Neural cell (in vitro differentiated cells): ENCODE measurements around the gene OPN5. TPM values are rescaled to one million over a fixed set of nuclear protein-coding genes. Genes with fewer than 3 reads are reported as not detected.

Source experiments
- H2AFZ ChIP-seq: fragments of 200-600, 300-800 bp; sonication (generic), shearing (Covaris generic); 2 replicates; pipeline ENCODE4 v1.6.0; 2014; ENCODE audit warnings: low read depth, mild to moderate bottlenecking, antibody characterized with exemption, low read length, moderate library complexity
- H3F3A ChIP-seq: fragments of 200-600 bp; shearing (Covaris generic); 2 replicates; pipeline ENCODE4 v1.6.1; 2016; ENCODE audit warnings: mild to moderate bottlenecking, moderate library complexity, mixed read lengths, antibody characterized with exemption, low read length; ENCODE audit not compliant: insufficient read depth, poor library complexity, severe bottlenecking
- H3K27ac ChIP-seq: fragments of 200-600, 300-800 bp; sonication (generic), shearing (Covaris generic); 2 replicates; pipeline ENCODE4 v1.5.1; 2014; ENCODE audit warnings: mild to moderate bottlenecking, low read length, moderate library complexity
- H3K27me3 ChIP-seq: fragments of 300-800, 200-600 bp; sonication (generic), shearing (Covaris generic); 2 replicates; pipeline ENCODE4 v1.6.0; 2014; ENCODE audit warnings: mild to moderate bottlenecking, low read depth, low read length, moderate library complexity; ENCODE audit not compliant: insufficient read depth
- H3K36me3 ChIP-seq: fragments of 300-800, 200-600 bp; sonication (generic), shearing (Covaris generic); 2 replicates; pipeline ENCODE4 v1.5.1; 2014; ENCODE audit warnings: mild to moderate bottlenecking, antibody characterized with exemption, low read length, moderate library complexity; ENCODE audit not compliant: insufficient read depth
- H3K4me2 ChIP-seq: fragments of 300-800, 200-600 bp; sonication (generic), shearing (Covaris generic); 2 replicates; pipeline ENCODE4 v1.6.0; 2014; ENCODE audit warnings: mild to moderate bottlenecking, low read length
- H3K4me3 ChIP-seq: fragments of 300-800, 200-600 bp; sonication (generic), shearing (Covaris generic); 2 replicates; pipeline ENCODE4 v1.5.1; 2014; ENCODE audit warnings: mild to moderate bottlenecking, low read length, moderate library complexity
- H3K79me2 ChIP-seq: fragments of 200-600 bp; shearing (Covaris generic); replicated peaks from 2 replicates; pipeline ENCODE4 v1.6.0; 2014; ENCODE audit warnings: mild to moderate bottlenecking, low read length, moderate library complexity; ENCODE audit not compliant: insufficient read depth
- H3K9ac ChIP-seq: fragments of 300-800, 200-600 bp; sonication (generic), shearing (Covaris generic); 2 replicates; pipeline ENCODE4 v1.6.1; 2016; ENCODE audit warnings: mild to moderate bottlenecking, low read length, mixed read lengths
- H3K9me2 ChIP-seq: fragments of 200-600 bp; shearing (Covaris generic); 2 replicates; pipeline ENCODE4 v1.6.1; 2016; ENCODE audit warnings: mild to moderate bottlenecking, low read length, mixed read lengths; ENCODE audit not compliant: insufficient read depth
- H3K9me3 ChIP-seq: fragments of 200-600, 300-800 bp; sonication (generic), shearing (Covaris generic); 2 replicates; pipeline ENCODE4 v1.6.1; 2016; ENCODE audit warnings: mild to moderate bottlenecking, mixed run types, low read length, moderate library complexity, mixed read lengths
- H4K20me1 ChIP-seq: fragments of 200-600 bp; shearing (Covaris generic); 2 replicates; pipeline ENCODE4 v1.6.1; 2016; ENCODE audit warnings: mild to moderate bottlenecking, mixed run types; ENCODE audit not compliant: insufficient read depth
- EP300 ChIP-seq: fragments of 450-650 bp; conservative IDR thresholded peaks from 2 replicates; pipeline ENCODE4 v1.6.1; 2014; ENCODE audit warnings: antibody characterized with exemption, mild to moderate bottlenecking, moderate library complexity; ENCODE audit not compliant: poor library complexity, severe bottlenecking
- EZH2 ChIP-seq: fragments of 200-600, 300-800 bp; shearing (Covaris generic), sonication (generic); IDR thresholded peaks from 2 replicates; pipeline ENCODE4 v1.6.1; 2014; ENCODE audit warnings: antibody characterized with exemption, low read length, borderline replicate concordance, mild to moderate bottlenecking; ENCODE audit not compliant: insufficient read depth, poor library complexity, severe bottlenecking
- MXI1 ChIP-seq: fragments of 450-650 bp; conservative IDR thresholded peaks from 2 replicates; pipeline ENCODE4 v1.6.1; 2014; ENCODE audit warnings: antibody characterized with exemption, mild to moderate bottlenecking; ENCODE audit not compliant: poor library complexity, severe bottlenecking
- POLR2AphosphoS5 ChIP-seq: IDR thresholded peaks from 2 replicates; pipeline ENCODE4 v1.6.1; 2012
- RAD21 ChIP-seq: fragments of 450-650 bp; conservative IDR thresholded peaks from 2 replicates; pipeline ENCODE4 v1.6.1; 2014; ENCODE audit warnings: antibody characterized with exemption, mild to moderate bottlenecking, moderate library complexity
- SMC3 ChIP-seq: fragments of 450-650 bp; conservative IDR thresholded peaks from 2 replicates; pipeline ENCODE4 v1.6.1; 2014; ENCODE audit warnings: antibody characterized with exemption, mild to moderate bottlenecking, moderate library complexity; ENCODE audit not compliant: poor library complexity
- TAF1 ChIP-seq: IDR thresholded peaks from 2 replicates; pipeline ENCODE4 v1.6.1; 2012; ENCODE audit warnings: low read depth
- polyA plus RNA-seq: library from polyadenylated mRNA; depleted of rRNA; stranded (reverse); fragments of >200 nt; gene quantifications from 2 replicates; pipeline ENCODE4 v1.2.3, GENCODE V29; 2014
- TF ChIP-seq, protein P1 (sequence below): IDR thresholded peaks from 2 replicates; pipeline ENCODE4 v1.6.1; 2012; ENCODE audit warnings: borderline replicate concordance
- TF ChIP-seq, protein P2 (sequence below): fragments of 450-650 bp; IDR thresholded peaks from 2 replicates; pipeline ENCODE4 v1.5.1; 2014; ENCODE audit warnings: antibody characterized with exemption, mild to moderate bottlenecking, moderate library complexity; ENCODE audit not compliant: poor library complexity, severe bottlenecking

Gene OPN5
- polyA plus RNA-seq, 1 donor from 2014 or later = 0.10 TPM

DNA sequence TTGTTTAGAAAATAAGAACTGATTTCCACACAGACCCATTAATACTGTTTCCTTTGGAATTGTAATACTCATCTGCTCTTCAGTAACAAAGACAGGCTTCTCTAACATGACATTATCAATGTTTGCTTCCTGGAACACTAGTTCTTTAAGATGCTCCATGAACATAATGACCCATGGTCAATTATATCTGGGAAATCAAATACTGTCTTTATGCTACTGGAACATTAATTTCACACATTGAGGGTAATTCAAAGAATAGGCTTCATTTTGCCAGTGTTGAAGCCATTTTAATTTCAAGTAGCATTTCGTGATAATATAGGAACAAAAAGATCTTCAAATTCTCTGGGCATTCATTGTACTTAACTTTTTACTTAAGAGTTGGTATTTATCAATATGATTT lies 80.9 kb downstream of the OPN5 start:
- no peaks in the 10 kb centered on the region for H4K20me1 ChIP-seq
- no peak for TF ChIP-seq POLR2AphosphoS5
- TF ChIP-seq MXI1 = no peak
- TF ChIP-seq EZH2 = no peak
- TF ChIP-seq RAD21 = no peak
- TF ChIP-seq SMC3 = no peak
- no peak overlapping the region for H3K4me2 ChIP-seq
- H3K27ac ChIP-seq = no peak overlapping the region
- H3K9me3 ChIP-seq = no peaks in the 10 kb centered on the region
- H3K9me2 ChIP-seq = no peaks in the 10 kb centered on the region
- no peaks in the 10 kb centered on the region for H3K36me3 ChIP-seq
- H3K9ac ChIP-seq = no peak overlapping the region
- H3F3A ChIP-seq = no peaks in the 10 kb centered on the region
- H3K4me3 ChIP-seq = no peak overlapping the region
- no peak overlapping the region for H2AFZ ChIP-seq
- H3K27me3 ChIP-seq = no peaks in the 10 kb centered on the region
- no peaks in the 10 kb centered on the region for H3K79me2 ChIP-seq

DNA sequence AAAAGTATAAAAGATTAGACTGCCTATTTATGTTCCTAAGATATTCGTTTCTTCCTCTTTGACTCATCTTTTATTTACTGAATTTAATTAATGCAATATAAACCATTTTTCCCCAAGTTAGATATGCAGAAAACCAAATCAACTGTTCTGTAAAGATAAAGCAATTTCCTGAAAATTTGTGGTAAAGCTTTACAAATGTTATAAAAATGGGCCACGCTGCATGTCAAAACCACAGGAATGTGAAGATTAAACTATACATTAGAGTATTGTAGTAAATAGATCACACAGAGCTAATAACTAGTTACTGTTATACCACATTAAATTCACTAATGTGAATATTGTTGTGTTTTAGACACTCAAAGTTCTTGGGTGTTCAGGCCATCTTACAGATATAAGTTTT lies 83.4 kb downstream of the OPN5 start:
- no peaks in the 10 kb centered on the region for H3F3A ChIP-seq
- no peaks in the 10 kb centered on the region for H3K79me2 ChIP-seq
- no peak overlapping the region for H3K27ac ChIP-seq
- H3K27me3 ChIP-seq = no peaks in the 10 kb centered on the region
- no peak overlapping the region for H3K4me2 ChIP-seq
- H2AFZ ChIP-seq = no peak overlapping the region
- H3K36me3 ChIP-seq = no peaks in the 10 kb centered on the region
- H3K4me3 ChIP-seq = no peak overlapping the region
- no peaks in the 10 kb centered on the region for H4K20me1 ChIP-seq
- no peaks in the 10 kb centered on the region for H3K9me2 ChIP-seq
- H3K9ac ChIP-seq = no peak overlapping the region
- TF ChIP-seq SMC3 (no peak), EP300 (no peak), RAD21 (no peak), TAF1 (no peak), EZH2 (no peak), MXI1 (no peak), POLR2AphosphoS5 (no peak)
- TF ChIP-seq, protein P1, sequence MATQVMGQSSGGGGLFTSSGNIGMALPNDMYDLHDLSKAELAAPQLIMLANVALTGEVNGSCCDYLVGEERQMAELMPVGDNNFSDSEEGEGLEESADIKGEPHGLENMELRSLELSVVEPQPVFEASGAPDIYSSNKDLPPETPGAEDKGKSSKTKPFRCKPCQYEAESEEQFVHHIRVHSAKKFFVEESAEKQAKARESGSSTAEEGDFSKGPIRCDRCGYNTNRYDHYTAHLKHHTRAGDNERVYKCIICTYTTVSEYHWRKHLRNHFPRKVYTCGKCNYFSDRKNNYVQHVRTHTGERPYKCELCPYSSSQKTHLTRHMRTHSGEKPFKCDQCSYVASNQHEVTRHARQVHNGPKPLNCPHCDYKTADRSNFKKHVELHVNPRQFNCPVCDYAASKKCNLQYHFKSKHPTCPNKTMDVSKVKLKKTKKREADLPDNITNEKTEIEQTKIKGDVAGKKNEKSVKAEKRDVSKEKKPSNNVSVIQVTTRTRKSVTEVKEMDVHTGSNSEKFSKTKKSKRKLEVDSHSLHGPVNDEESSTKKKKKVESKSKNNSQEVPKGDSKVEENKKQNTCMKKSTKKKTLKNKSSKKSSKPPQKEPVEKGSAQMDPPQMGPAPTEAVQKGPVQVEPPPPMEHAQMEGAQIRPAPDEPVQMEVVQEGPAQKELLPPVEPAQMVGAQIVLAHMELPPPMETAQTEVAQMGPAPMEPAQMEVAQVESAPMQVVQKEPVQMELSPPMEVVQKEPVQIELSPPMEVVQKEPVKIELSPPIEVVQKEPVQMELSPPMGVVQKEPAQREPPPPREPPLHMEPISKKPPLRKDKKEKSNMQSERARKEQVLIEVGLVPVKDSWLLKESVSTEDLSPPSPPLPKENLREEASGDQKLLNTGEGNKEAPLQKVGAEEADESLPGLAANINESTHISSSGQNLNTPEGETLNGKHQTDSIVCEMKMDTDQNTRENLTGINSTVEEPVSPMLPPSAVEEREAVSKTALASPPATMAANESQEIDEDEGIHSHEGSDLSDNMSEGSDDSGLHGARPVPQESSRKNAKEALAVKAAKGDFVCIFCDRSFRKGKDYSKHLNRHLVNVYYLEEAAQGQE = no peak
- TF ChIP-seq, protein P2, sequence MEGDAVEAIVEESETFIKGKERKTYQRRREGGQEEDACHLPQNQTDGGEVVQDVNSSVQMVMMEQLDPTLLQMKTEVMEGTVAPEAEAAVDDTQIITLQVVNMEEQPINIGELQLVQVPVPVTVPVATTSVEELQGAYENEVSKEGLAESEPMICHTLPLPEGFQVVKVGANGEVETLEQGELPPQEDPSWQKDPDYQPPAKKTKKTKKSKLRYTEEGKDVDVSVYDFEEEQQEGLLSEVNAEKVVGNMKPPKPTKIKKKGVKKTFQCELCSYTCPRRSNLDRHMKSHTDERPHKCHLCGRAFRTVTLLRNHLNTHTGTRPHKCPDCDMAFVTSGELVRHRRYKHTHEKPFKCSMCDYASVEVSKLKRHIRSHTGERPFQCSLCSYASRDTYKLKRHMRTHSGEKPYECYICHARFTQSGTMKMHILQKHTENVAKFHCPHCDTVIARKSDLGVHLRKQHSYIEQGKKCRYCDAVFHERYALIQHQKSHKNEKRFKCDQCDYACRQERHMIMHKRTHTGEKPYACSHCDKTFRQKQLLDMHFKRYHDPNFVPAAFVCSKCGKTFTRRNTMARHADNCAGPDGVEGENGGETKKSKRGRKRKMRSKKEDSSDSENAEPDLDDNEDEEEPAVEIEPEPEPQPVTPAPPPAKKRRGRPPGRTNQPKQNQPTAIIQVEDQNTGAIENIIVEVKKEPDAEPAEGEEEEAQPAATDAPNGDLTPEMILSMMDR = no peak
- no peaks in the 10 kb centered on the region for H3K9me3 ChIP-seq

DNA sequence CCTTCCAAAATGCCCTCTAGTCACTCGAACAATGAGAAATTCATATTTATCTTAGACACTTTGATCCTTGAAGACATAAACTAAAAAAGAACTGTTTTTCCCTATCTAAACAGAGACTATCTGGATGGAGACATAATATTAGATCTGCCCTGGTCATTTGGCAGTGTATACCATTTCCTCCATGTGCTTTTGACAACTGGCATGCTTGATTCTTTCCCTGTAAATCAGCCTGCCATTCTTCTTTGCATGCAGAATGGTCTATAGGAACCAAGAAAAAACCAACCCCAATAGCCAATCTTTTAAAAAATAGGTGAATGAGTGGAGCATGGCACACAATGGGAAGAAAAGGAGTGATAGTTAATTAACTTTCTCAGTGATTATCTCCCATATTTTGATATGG lies 93.8 kb downstream of the OPN5 start:
- Histone ChIP-seq H3K9me3 (no peaks in the 10 kb centered on the region), H3K4me2 (no peak overlapping the region), H3K9me2 (no peaks in the 10 kb centered on the region), H3K27ac (no peak overlapping the region), H3K9ac (no peak overlapping the region), H3K4me3 (no peak overlapping the region), H3F3A (no peaks in the 10 kb centered on the region), H3K36me3 (no peaks in the 10 kb centered on the region), H4K20me1 (no peaks in the 10 kb centered on the region), H3K79me2 (no peaks in the 10 kb centered on the region), H2AFZ (no peak overlapping the region), H3K27me3 (no peaks in the 10 kb centered on the region)
- TF ChIP-seq RAD21 (no peak), MXI1 (no peak), POLR2AphosphoS5 (no peak), SMC3 (no peak), TAF1 (no peak), EP300 (no peak), EZH2 (no peak)
- TF ChIP-seq, protein P1 = no peak
- TF ChIP-seq, protein P2 = no peak
